Activated T-cell treated with anti-CD3 and anti-CD28 coated beads for 4 hours (primary cell): ENCODE measurements around the gene DPM3.
"Not testable (repeated sequence)": the region's sequence is repeated elsewhere in the genome, so short reads cannot be mapped to it uniquely, and the experiment has no call there.

ENCODE experiments used
- DNase-seq: peaks from one replicate; pipeline ENCODE4 v3.0.0-alpha.2; 2020

The DPM3 gene

GRCh38 chr1:155124503-155125463 is 15.5 kb downstream of the DPM3 start:
- no peak for DNase-seq

- DNase-seq, result no peak
Measured at GRCh38 chr1:155123801-155124200, 16.5 kb downstream of the DPM3 start.

- no peak for DNase-seq
Measured at GRCh38 chr1:155122308-155122707, 18.0 kb downstream of the DPM3 start.

GRCh38 chr1:155121249-155121648 is 19.1 kb downstream of the DPM3 start:
- DNase-seq, result no peak

GRCh38 chr1:155120253-155120652 is 20.1 kb downstream of the DPM3 start:
- DNase-seq, result no peak

GRCh38 chr1:155118090-155118489 is 22.2 kb downstream of the DPM3 start:
- DNase-seq, result not testable (repeated sequence)

GRCh38 chr1:155117610-155118009 is 22.7 kb downstream of the DPM3 start:
- no peak for DNase-seq

GRCh38 chr1:155116113-155116764 is 24.1 kb downstream of the DPM3 start:
- DNase-seq, result no peak

- no peak for DNase-seq
Measured at GRCh38 chr1:155113450-155113980, 26.8 kb downstream of the DPM3 start.

- no peak for DNase-seq
Measured at GRCh38 chr1:155110826-155111225, 29.5 kb downstream of the DPM3 start.

- no peak for DNase-seq
Measured at GRCh38 chr1:155110381-155110780, 29.9 kb downstream of the DPM3 start.

GRCh38 chr1:155108296-155108695 is 32.0 kb downstream of the DPM3 start:
- DNase-seq, result no peak

- DNase-seq, result no peak
Measured at GRCh38 chr1:155107309-155108264, 32.7 kb downstream of the DPM3 start.

- DNase-seq, result no peak
Measured at GRCh38 chr1:155106862-155107261, 33.5 kb downstream of the DPM3 start.

GRCh38 chr1:155105604-155106011 is 34.7 kb downstream of the DPM3 start:
- no peak for DNase-seq

GRCh38 chr1:155104605-155105534 is 35.5 kb downstream of the DPM3 start:
- no peak for DNase-seq

- no peak for DNase-seq
Measured at GRCh38 chr1:155103325-155103724, 37.0 kb downstream of the DPM3 start.

- no peak for DNase-seq
Measured at GRCh38 chr1:155099331-155099730, 41.0 kb downstream of the DPM3 start.

GRCh38 chr1:155094622-155094948 is 45.7 kb downstream of the DPM3 start:
- DNase-seq, result no peak

GRCh38 chr1:155093911-155094621 is 46.3 kb downstream of the DPM3 start:
- DNase-seq, result no peak

- no peak for DNase-seq
Measured at GRCh38 chr1:155092641-155093040, 47.7 kb downstream of the DPM3 start.
